Gastrocnemius medialis (tissue), 4 donors: ENCODE results near the gene SDHA.
A peak's percentile ranks its signal among the peaks of the same experiment; 100 is the strongest.

ENCODE experiments used
- CTCF ChIP-seq, 5 experiments: fragments of 450-650 bp in 3 of 5; fragments of 200-600 bp in 2 of 5; sonication (generic) in 2 of 5; IDR thresholded peaks in 4 of 5; conservative IDR thresholded peaks in 1 of 5; 1 replicate in 4 of 5; 2 replicates in 1 of 5; pipeline ENCODE4 v1.5.1; 2016 to 2019; ENCODE audit warnings: antibody characterized with exemption in 5 of 5, mild to moderate bottlenecking in 3 of 5, moderate library complexity in 3 of 5
- POLR2A ChIP-seq, 2 donors: fragments of 450-650 bp; IDR thresholded peaks; one replicate each; pipeline ENCODE4 v1.6.1; 2017; ENCODE audit warnings: antibody characterized with exemption in 2 of 2, mild to moderate bottlenecking in 2 of 2, moderate library complexity in 2 of 2

- TF ChIP-seq CTCF (IDR thresholded peaks at IDR 0.05 in 4 of 5, conservative IDR thresholded peaks at IDR 0.05 in 1 of 5): no peak
- peak in 1 of 2 donors; percentile 10 for TF ChIP-seq POLR2A (IDR thresholded peaks at IDR 0.05)
Measured at GRCh38 chr5:197892-198489, 20.1 kb upstream of the SDHA start.
